ENCODE data around the gene VSX1. TPM values are rescaled to one million over a fixed set of nuclear protein-coding genes. Genes with fewer than 3 reads are reported as not detected.

Gene VSX1
- polyA plus RNA-seq, 1 donor (not counting 4 experiments of a cell fraction or from before 2014, with no cell fraction given), result not detected

DNA sequence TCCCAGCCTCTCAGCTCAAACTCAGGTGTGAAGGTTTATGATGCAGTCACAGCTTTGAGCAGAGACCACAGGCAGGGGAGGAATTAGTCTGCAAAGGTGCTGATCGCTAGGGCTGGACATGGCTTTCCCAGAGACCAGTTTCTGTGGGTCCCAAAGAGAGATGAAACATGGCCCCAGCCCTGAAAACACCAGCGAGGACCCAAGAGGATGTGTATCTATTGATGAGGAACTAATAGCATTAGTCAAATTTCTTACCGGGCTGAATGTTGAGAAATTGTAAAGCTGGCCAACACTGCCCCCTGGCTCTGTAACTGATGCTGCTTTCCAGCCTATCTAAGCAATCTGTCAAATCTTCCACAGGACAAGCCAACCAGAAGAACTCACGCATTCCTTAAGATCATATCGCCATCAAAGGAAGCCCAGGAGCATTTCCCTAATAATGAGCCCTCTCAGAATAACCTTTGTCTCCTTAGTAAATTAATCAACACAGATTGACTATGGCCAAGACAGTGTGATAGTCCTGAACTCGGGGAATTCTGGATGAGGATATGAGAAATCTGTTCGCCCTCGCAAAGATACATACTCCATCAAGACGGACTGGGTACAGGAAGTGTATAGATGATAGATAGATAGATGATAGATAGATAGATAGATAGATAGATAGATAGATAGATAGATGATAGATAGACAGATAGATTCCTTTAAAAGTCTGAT is 16.2 kb downstream of the VSX1 start:
- Histone ChIP-seq H3K9me3 (ENCODE audit: control insufficient read depth, low read depth, low read length) (no peaks in the 10 kb centered on the region), H3K9me1 (ENCODE audit: control insufficient read depth, extremely low read depth, insufficient read depth, low read length) (no peaks in the 10 kb centered on the region), H3K79me2 (ENCODE audit: control insufficient read depth, insufficient read depth, low read length) (no peaks in the 10 kb centered on the region), H3K36me3 (ENCODE audit: control insufficient read depth in 2 of 2, extremely low read depth in 1 of 2, insufficient read depth in 2 of 2, low read length in 2 of 2) (no peaks in the 10 kb centered on the region), H3K4me1 (ENCODE audit: control insufficient read depth, extremely low read depth, insufficient read depth, low read length) (no peaks in the 10 kb centered on the region), H2AFZ (ENCODE audit: control insufficient read depth, low read length) (no peak overlapping the region), H3K27me3 (ENCODE audit: control insufficient read depth, extremely low read depth, insufficient read depth, low read length) (peaks cover 70% of the 10 kb centered on the region), H4K20me1 (ENCODE audit: control insufficient read depth, extremely low read depth, insufficient read depth, low read length) (no peaks in the 10 kb centered on the region), H3K4me2 (ENCODE audit: control insufficient read depth, extremely low read depth, insufficient read depth, low read depth, low read length) (peak overlapping the region; percentile 20), H3K27ac (ENCODE audit: control insufficient read depth, insufficient read depth, low read length) (no peak overlapping the region), H3K4me3 (ENCODE audit: control insufficient read depth in 2 of 3, extremely low read depth in 1 of 3, insufficient read depth in 2 of 3, low read depth in 1 of 3, low read length in 3 of 3) (no peak overlapping the region), H3K9ac (ENCODE audit: control insufficient read depth, extremely low read depth, insufficient read depth, low read length) (no peak overlapping the region)
- DNase-seq (ENCODE audit: low read depth, low spot score) (no peak), FAIRE-seq (peak; percentile 55)
- dilution Hi-C loops (cut with MboI; ENCODE audit: extremely low pct_ligation_motif_present, low sequenced_read_pairs), result no loop called here
- TF ChIP-seq EZH2 (IDR thresholded peaks at IDR 0.05; ENCODE audit: low read length), result no peak
- TF ChIP-seq CTCF (optimal IDR thresholded peaks at IDR 0.05 in 1 of 3, IDR thresholded peaks at IDR 0.05 in 1 of 3, conservative IDR thresholded peaks at IDR 0.05 in 1 of 3; ENCODE audit: extremely low read depth in 1 of 3, insufficient read depth in 2 of 3, low read length in 3 of 3), result peak; percentile 68 to 82 (median 81)

- DNase-seq (ENCODE audit: low read depth, low spot score) (no peak), FAIRE-seq (no peak)
- no peaks in the 10 kb centered on the region for H3K79me2 ChIP-seq (ENCODE audit: control insufficient read depth, insufficient read depth, low read length)
- H3K9me3 ChIP-seq (ENCODE audit: control insufficient read depth, low read depth, low read length), result no peaks in the 10 kb centered on the region
- H3K27ac ChIP-seq (ENCODE audit: control insufficient read depth, insufficient read depth, low read length), result no peak overlapping the region
- H3K9ac ChIP-seq (ENCODE audit: control insufficient read depth, extremely low read depth, insufficient read depth, low read length), result no peak overlapping the region
- H4K20me1 ChIP-seq (ENCODE audit: control insufficient read depth, extremely low read depth, insufficient read depth, low read length), result no peaks in the 10 kb centered on the region
- no peak for TF ChIP-seq CTCF (optimal IDR thresholded peaks at IDR 0.05 in 1 of 3, IDR thresholded peaks at IDR 0.05 in 1 of 3, conservative IDR thresholded peaks at IDR 0.05 in 1 of 3; ENCODE audit: extremely low read depth in 1 of 3, insufficient read depth in 2 of 3, low read length in 3 of 3)
- no peak for TF ChIP-seq EZH2 (IDR thresholded peaks at IDR 0.05; ENCODE audit: low read length)
- no peaks in the 10 kb centered on the region for H3K9me1 ChIP-seq (ENCODE audit: control insufficient read depth, extremely low read depth, insufficient read depth, low read length)
- no peak overlapping the region for H3K4me3 ChIP-seq (ENCODE audit: control insufficient read depth in 2 of 3, extremely low read depth in 1 of 3, insufficient read depth in 2 of 3, low read depth in 1 of 3, low read length in 3 of 3)
- H3K27me3 ChIP-seq (ENCODE audit: control insufficient read depth, extremely low read depth, insufficient read depth, low read length), result peaks cover 68% of the 10 kb centered on the region
- no peak overlapping the region for H2AFZ ChIP-seq (ENCODE audit: control insufficient read depth, low read length)
- dilution Hi-C loops (cut with MboI; ENCODE audit: extremely low pct_ligation_motif_present, low sequenced_read_pairs), result no loop called here
- no peaks in the 10 kb centered on the region for H3K4me1 ChIP-seq (ENCODE audit: control insufficient read depth, extremely low read depth, insufficient read depth, low read length)
- H3K36me3 ChIP-seq (ENCODE audit: control insufficient read depth in 2 of 2, extremely low read depth in 1 of 2, insufficient read depth in 2 of 2, low read length in 2 of 2), result no peaks in the 10 kb centered on the region
- H3K4me2 ChIP-seq (ENCODE audit: control insufficient read depth, extremely low read depth, insufficient read depth, low read depth, low read length), result no peak overlapping the region
Observed at GRCh38 chr20:25065072-25065624, 16.8 kb downstream of the VSX1 start.
